HEK293 (cell line): ENCODE data around the gene WDR82.

Experiments used
- CTCF ChIA-PET: fragments of 350-600 bp; formaldehyde crosslinking; extraction: SDS; loops from one replicate; lab custom pipeline; 2021; ENCODE audit warnings: antibody characterized with exemption; lab: Yijun Ruan, JAX
- POLR2A ChIA-PET: fragments of 300-600 bp; formaldehyde crosslinking; extraction: SDS; loops from one replicate; lab custom pipeline; 2020; ENCODE audit warnings: antibody characterized with exemption, inconsistent platforms; lab: Yijun Ruan, JAX
- H3K27ac ChIP-seq: fragments of 200-500 bp; sonication (Bioruptor generic); 2 replicates; pipeline ENCODE4 v1.5.1; 2014; ENCODE audit warnings: low read depth, low read length, control low read depth, inconsistent platforms; ENCODE audit errors: extremely low read depth
- H3K36me3 ChIP-seq, 2 experiments: fragments of 200-500 bp in 1 of 2; sonication (Bioruptor generic) in 1 of 2; 1 replicate in 1 of 2; 2 replicates in 1 of 2; pipeline ENCODE4 v1.5.1; 2014 to 2017; ENCODE audit warnings: inconsistent platforms in 2 of 2, low read length in 2 of 2; ENCODE audit not compliant: control insufficient read depth in 2 of 2, insufficient read depth in 1 of 2
- H3K4me1 ChIP-seq: fragments of 200-500 bp; sonication (Bioruptor generic); 2 replicates; pipeline ENCODE4 v1.5.1; 2014; ENCODE audit warnings: mild to moderate bottlenecking, low read length, inconsistent platforms; ENCODE audit not compliant: control insufficient read depth, insufficient read depth
- H3K4me3 ChIP-seq: 2 replicates; pipeline ENCODE4 v1.5.1; 2011; ENCODE audit warnings: low read depth, mild to moderate bottlenecking, control low read depth, low read length, moderate library complexity
- H3K9me3 ChIP-seq: fragments of 200-500 bp; sonication (Bioruptor generic); 2 replicates; pipeline ENCODE4 v1.5.1; 2014; ENCODE audit warnings: low read depth, low read length, inconsistent platforms; ENCODE audit not compliant: control insufficient read depth, insufficient read depth
- CTCF ChIP-seq: fragments of 450-650 bp; formaldehyde crosslinking; IDR thresholded peaks from 2 replicates; pipeline ENCODE4 v1.5.1; 2016; ENCODE audit warnings: missing biosample characterization, missing genetic modification characterization
- GLIS1 ChIP-seq: fragments of 450-650 bp; formaldehyde crosslinking; IDR thresholded peaks from 2 replicates; pipeline ENCODE4 v1.5.1; 2016; ENCODE audit warnings: missing biosample characterization, missing genetic modification characterization
- GLIS2 ChIP-seq: fragments of 450-650 bp; formaldehyde crosslinking; IDR thresholded peaks from 2 replicates; pipeline ENCODE4 v1.5.1; 2016; ENCODE audit warnings: missing biosample characterization, missing genetic modification characterization
- KLF1 ChIP-seq: fragments of 450-650 bp; formaldehyde crosslinking; IDR thresholded peaks from 2 replicates; pipeline ENCODE4 v1.5.1; 2016; ENCODE audit warnings: missing biosample characterization, missing genetic modification characterization
- PRDM10 ChIP-seq: fragments of 450-650 bp; formaldehyde crosslinking; IDR thresholded peaks from 2 replicates; pipeline ENCODE4 v1.5.1; 2016; ENCODE audit warnings: missing biosample characterization, missing genetic modification characterization
- SP2 ChIP-seq: fragments of 450-650 bp; formaldehyde crosslinking; IDR thresholded peaks from 2 replicates; pipeline ENCODE4 v1.5.1; 2016; ENCODE audit warnings: missing biosample characterization, missing genetic modification characterization
- SP7 ChIP-seq: fragments of 450-650 bp; formaldehyde crosslinking; IDR thresholded peaks from 2 replicates; pipeline ENCODE4 v1.5.1; 2016; ENCODE audit warnings: missing biosample characterization, missing genetic modification characterization
- ZBTB6 ChIP-seq: fragments of 450-650 bp; formaldehyde crosslinking; IDR thresholded peaks from 2 replicates; pipeline ENCODE4 v1.5.1; 2017; ENCODE audit warnings: missing biosample characterization, missing genetic modification characterization
- ZNF214 ChIP-seq: fragments of 450-650 bp; formaldehyde crosslinking; IDR thresholded peaks from 2 replicates; pipeline ENCODE4 v1.5.1; 2017; ENCODE audit warnings: missing biosample characterization, mild to moderate bottlenecking, missing genetic modification characterization, borderline replicate concordance
- ZNF341 ChIP-seq: fragments of 450-650 bp; formaldehyde crosslinking; IDR thresholded peaks from 2 replicates; pipeline ENCODE4; 2016; ENCODE audit warnings: low read depth, missing biosample characterization, missing genetic modification characterization
- ZNF394 ChIP-seq: fragments of 450-650 bp; formaldehyde crosslinking; IDR thresholded peaks from 2 replicates; pipeline ENCODE4 v1.5.1; 2016; ENCODE audit warnings: missing biosample characterization, missing genetic modification characterization, mild to moderate bottlenecking, moderate library complexity, borderline replicate concordance
- ZNF398 ChIP-seq: fragments of 450-650 bp; formaldehyde crosslinking; IDR thresholded peaks from 2 replicates; pipeline ENCODE4 v1.5.1; 2017; ENCODE audit warnings: missing biosample characterization, missing genetic modification characterization
- ZNF580 ChIP-seq: fragments of 450-650 bp; formaldehyde crosslinking; IDR thresholded peaks from 2 replicates; pipeline ENCODE4 v1.5.1; 2016; ENCODE audit warnings: missing biosample characterization, missing genetic modification characterization
- ZNF600 ChIP-seq: fragments of 450-650 bp; formaldehyde crosslinking; IDR thresholded peaks from 2 replicates; pipeline ENCODE4 v1.5.1; 2016; ENCODE audit warnings: missing biosample characterization, missing genetic modification characterization

WDR82 gene

GRCh38 chr3:52237657-52238172 is 40.7 kb downstream of the WDR82 start:
- no peak overlapping the region for H3K27ac ChIP-seq

GRCh38 chr3:52237006-52237656 is 41.3 kb downstream of the WDR82 start:
- Histone ChIP-seq H3K27ac (no peak overlapping the region), H3K4me3 (no peak overlapping the region), H3K36me3 (peaks cover 0 to 12% of the 10 kb centered on the region in 2 experiments; a peak in 1 of 3 replicates), H3K4me1 (no peaks in the 10 kb centered on the region), H3K9me3 (no peaks in the 10 kb centered on the region)
- POLR2A ChIA-PET = interaction anchor here (0.8 to 1.0 kb wide), 2 partner anchors 9 to 23 kb away, joined by 3 read pairs; partner anchors contain the start of gene PPM1M
- TF ChIP-seq ZNF580 (tag by site-specific recombination) = no peak
- TF ChIP-seq ZNF398 (tag by site-specific recombination) = 0 out of 2 replicates have a peak, but pooled peaks have one; percentile 25
- TF ChIP-seq PRDM10 (tag by site-specific recombination) = 0 out of 2 replicates have a peak, but pooled peaks have one; percentile 8
- no peak for TF ChIP-seq ZNF214 (tag by site-specific recombination)
- CTCF ChIA-PET = interaction anchor here (0.7 to 3.2 kb wide), 6 partner anchors 8 to 236 kb away, joined by 3 to 11 read pairs (median 3); no protein-coding TSS in a partner anchor

More at GRCh38 chr3:52237657-52238172, 40.7 kb downstream of the WDR82 start:
- no peak for TF ChIP-seq ZBTB6 (tag by site-specific recombination)
- 0 out of 2 replicates have a peak, but pooled peaks have one; percentile 40 for TF ChIP-seq ZNF341 (tag by site-specific recombination)
- peak; percentile 47 for TF ChIP-seq SP2
- TF ChIP-seq ZNF394 (tag by site-specific recombination) = peak; percentile 67
- TF ChIP-seq SP7 (tag by site-specific recombination) = 0 out of 2 replicates have a peak, but pooled peaks have one; percentile 36
- TF ChIP-seq GLIS2 (tag by site-specific recombination) = peak; percentile 63
- TF ChIP-seq GLIS1 (tag by site-specific recombination) = peak; percentile 84
- TF ChIP-seq ZNF600 (tag by site-specific recombination) = no peak
- peak; percentile 6; the same call in 1 of the 2 replicates for TF ChIP-seq CTCF (tag by site-specific recombination)
- no peak for TF ChIP-seq KLF1 (tag by site-specific recombination)
- TF ChIP-seq, all 188 proteins: peak for 7
- Histone ChIP-seq H3K36me3 (peaks cover 0 to 12% of the 10 kb centered on the region in 2 experiments; a peak in 1 of 3 replicates), H3K4me3 (no peak overlapping the region), H3K4me1 (no peaks in the 10 kb centered on the region), H3K9me3 (no peaks in the 10 kb centered on the region)
- POLR2A ChIA-PET = interaction anchor here (0.8 to 1.0 kb wide), 2 partner anchors 8 to 22 kb away, joined by 3 read pairs; partner anchors contain the start of gene PPM1M
- CTCF ChIA-PET = interaction anchor here (0.7 to 3.2 kb wide), 7 partner anchors 9 to 237 kb away, joined by 3 to 11 read pairs (median 5); no protein-coding TSS in a partner anchor
